Measurements from ENCODE around the gene DMGDH. TPM values are rescaled to one million over a fixed set of nuclear protein-coding genes. Genes with fewer than 3 reads are reported as not detected.

DMGDH gene
- total RNA-seq, 2 experiments from 2014 or later = 0.50 TPM; not detected in 1

DNA sequence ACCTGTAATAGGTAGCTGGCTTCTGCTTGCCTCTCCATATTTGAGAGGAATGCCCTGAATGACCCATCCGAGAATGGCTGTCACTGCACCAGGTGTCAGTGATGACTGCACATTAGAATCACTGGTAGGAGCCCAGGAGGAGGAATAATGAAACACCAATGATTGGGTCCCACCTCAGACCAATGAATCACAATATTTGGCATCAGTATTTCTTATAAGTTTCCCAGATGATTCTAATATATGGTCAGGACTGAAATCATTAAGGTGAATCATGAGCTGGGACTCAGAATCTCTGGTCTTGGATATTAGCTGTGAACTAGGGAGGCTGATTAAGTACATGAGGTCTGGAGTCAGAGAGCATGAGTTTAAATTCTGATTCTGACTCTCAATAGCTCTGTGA, 107.7 kb downstream of the DMGDH start:
- Mint-ChIP-seq H3K27me3 (no peaks in the 10 kb centered on the region), H3K36me3 (ENCODE audit: low read depth) (peaks cover 25% of the 10 kb centered on the region), H3K27ac (no peak overlapping the region), H3K9me3 (no peaks in the 10 kb centered on the region), H3K4me3 (no peak overlapping the region), H3K4me1 (ENCODE audit: low read depth) (no peaks in the 10 kb centered on the region)
- no peaks in the 10 kb centered on the region for H3K9me3 ChIP-seq (ENCODE audit: control insufficient read depth in 1 of 2, insufficient read depth in 1 of 2, low read length in 2 of 2)
- CTCF ChIA-PET = no interaction called here
- ATAC-seq (ENCODE audit: poor library complexity) (no peak), DNase-seq (no peak)
- intact Hi-C loops (cut with DNase I, micrococcal nuclease) = loop anchor here in 1 of 2 experiments (5.0 kb wide), 1 partner anchor 639 kb away; no protein-coding TSS in a partner anchor
- TF ChIP-seq, protein P1, sequence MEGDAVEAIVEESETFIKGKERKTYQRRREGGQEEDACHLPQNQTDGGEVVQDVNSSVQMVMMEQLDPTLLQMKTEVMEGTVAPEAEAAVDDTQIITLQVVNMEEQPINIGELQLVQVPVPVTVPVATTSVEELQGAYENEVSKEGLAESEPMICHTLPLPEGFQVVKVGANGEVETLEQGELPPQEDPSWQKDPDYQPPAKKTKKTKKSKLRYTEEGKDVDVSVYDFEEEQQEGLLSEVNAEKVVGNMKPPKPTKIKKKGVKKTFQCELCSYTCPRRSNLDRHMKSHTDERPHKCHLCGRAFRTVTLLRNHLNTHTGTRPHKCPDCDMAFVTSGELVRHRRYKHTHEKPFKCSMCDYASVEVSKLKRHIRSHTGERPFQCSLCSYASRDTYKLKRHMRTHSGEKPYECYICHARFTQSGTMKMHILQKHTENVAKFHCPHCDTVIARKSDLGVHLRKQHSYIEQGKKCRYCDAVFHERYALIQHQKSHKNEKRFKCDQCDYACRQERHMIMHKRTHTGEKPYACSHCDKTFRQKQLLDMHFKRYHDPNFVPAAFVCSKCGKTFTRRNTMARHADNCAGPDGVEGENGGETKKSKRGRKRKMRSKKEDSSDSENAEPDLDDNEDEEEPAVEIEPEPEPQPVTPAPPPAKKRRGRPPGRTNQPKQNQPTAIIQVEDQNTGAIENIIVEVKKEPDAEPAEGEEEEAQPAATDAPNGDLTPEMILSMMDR (IDR thresholded peaks at IDR 0.05) = no peak
- H3K4me1 ChIP-seq (ENCODE audit: insufficient read depth, low read length) = no peaks in the 10 kb centered on the region
- peaks cover 20% of the 10 kb centered on the region for H3K36me3 ChIP-seq (ENCODE audit: insufficient read depth, low read length)
- POLR2A ChIA-PET = no interaction called here
- H3K27ac ChIP-seq (ENCODE audit: low read depth in 1 of 2, low read length in 2 of 2) = no peak overlapping the region
- no peak overlapping the region for H3K4me3 ChIP-seq (ENCODE audit: low read length)
- H3K27me3 ChIP-seq (ENCODE audit: control insufficient read depth in 1 of 2, insufficient read depth in 2 of 2, low read length in 2 of 2) = no peaks in the 10 kb centered on the region

DNA sequence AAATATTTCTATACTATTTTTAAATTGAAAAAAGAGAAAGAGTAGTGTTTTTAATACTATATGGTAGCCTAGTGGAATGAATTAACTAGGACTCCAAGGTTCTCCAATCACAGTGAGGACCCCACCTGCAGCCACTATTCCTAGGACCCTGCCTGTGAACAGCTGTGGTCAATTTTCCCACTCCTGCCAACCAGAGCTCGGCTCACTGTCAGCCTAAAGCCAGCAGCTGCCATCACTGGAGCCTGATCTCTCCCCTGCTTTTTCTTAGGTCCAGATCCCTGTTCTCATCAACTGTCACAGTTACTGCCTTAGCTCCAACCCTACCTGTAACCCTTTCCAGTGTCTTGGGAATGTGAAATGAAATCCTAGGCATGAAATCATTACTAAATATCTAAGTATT, 109.7 kb downstream of the DMGDH start:
- no peaks in the 10 kb centered on the region for H3K4me1 ChIP-seq (ENCODE audit: insufficient read depth, low read length)
- no peaks in the 10 kb centered on the region for H3K27me3 Mint-ChIP-seq
- no peak overlapping the region for H3K4me3 Mint-ChIP-seq
- DNase-seq (no peak), ATAC-seq (ENCODE audit: poor library complexity) (no peak)
- no peaks in the 10 kb centered on the region for H3K9me3 Mint-ChIP-seq
- ChIA-PET CTCF (no interaction called here), POLR2A (interaction anchor here (0.6 kb wide), 1 partner anchor 9 kb away, joined by 3 read pairs; no protein-coding TSS in a partner anchor)
- H3K36me3 ChIP-seq (ENCODE audit: insufficient read depth, low read length) = peaks cover 20% of the 10 kb centered on the region
- H3K4me1 Mint-ChIP-seq (ENCODE audit: low read depth) = no peaks in the 10 kb centered on the region
- H3K9me3 ChIP-seq (ENCODE audit: control insufficient read depth in 1 of 2, insufficient read depth in 1 of 2, low read length in 2 of 2) = no peaks in the 10 kb centered on the region
- no peak overlapping the region for H3K4me3 ChIP-seq (ENCODE audit: low read length)
- TF ChIP-seq, protein P1 (IDR thresholded peaks at IDR 0.05) = no peak
- H3K27ac Mint-ChIP-seq = no peak overlapping the region
- intact Hi-C loops (cut with DNase I, micrococcal nuclease) = loop anchor here in 1 of 2 experiments (5.0 kb wide), 1 partner anchor 637 kb away; no protein-coding TSS in a partner anchor
- H3K27ac ChIP-seq (ENCODE audit: low read depth in 1 of 2, low read length in 2 of 2) = no peak overlapping the region
- peaks cover 32% of the 10 kb centered on the region for H3K36me3 Mint-ChIP-seq (ENCODE audit: low read depth)
- H3K27me3 ChIP-seq (ENCODE audit: control insufficient read depth in 1 of 2, insufficient read depth in 2 of 2, low read length in 2 of 2) = no peaks in the 10 kb centered on the region

DNA sequence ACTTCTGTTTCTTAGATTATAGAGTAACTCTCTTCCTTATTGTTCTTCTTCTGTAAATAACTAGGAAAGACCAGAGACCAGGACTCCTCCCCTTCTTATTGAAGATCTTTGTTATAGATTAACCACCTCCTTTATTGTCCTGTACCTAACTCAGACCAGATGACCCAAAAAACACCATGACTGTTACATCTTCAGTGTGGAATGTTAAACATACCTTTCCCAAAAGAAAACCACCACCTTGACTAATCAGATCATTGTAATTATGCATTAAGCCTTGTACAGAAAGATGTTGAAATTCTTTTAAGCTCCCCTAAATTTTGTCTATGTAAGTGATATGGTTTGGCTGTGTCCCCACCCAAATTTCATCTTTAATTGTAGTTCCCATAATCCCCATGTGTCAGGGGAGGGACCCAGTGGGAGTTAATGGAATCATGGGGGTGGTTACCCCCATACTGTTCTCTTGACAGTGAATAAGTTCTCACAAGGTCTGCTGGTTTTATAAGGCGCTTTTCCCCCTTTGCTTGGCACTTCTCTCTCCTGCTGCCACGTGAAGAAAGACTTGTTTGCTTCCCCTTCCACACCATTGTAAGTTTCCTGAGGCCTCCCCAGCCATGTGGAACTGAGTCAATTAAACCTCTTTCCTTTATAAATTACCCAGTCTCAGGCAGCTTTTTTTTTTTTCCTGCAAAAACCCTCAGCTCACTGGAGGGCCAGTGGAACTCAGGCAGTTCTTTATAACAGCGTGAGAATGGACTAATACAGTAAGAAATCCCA, 110.6 kb downstream of the DMGDH start:
- Mint-ChIP-seq H3K27me3 (no peaks in the 10 kb centered on the region), H3K4me1 (ENCODE audit: low read depth) (no peaks in the 10 kb centered on the region), H3K36me3 (ENCODE audit: low read depth) (peaks cover 26% of the 10 kb centered on the region), H3K4me3 (no peak overlapping the region), H3K27ac (no peak overlapping the region), H3K9me3 (no peaks in the 10 kb centered on the region)
- no peak overlapping the region for H3K4me3 ChIP-seq (ENCODE audit: low read length)
- no peak for DNase-seq
- H3K27ac ChIP-seq (ENCODE audit: low read depth in 1 of 2, low read length in 2 of 2) = no peak overlapping the region
- ChIA-PET POLR2A (no interaction called here), CTCF (no interaction called here)
- ATAC-seq (ENCODE audit: poor library complexity) = no peak
- no peaks in the 10 kb centered on the region for H3K9me3 ChIP-seq (ENCODE audit: control insufficient read depth in 1 of 2, insufficient read depth in 1 of 2, low read length in 2 of 2)
- TF ChIP-seq, protein P1 (IDR thresholded peaks at IDR 0.05) = no peak
- H3K36me3 ChIP-seq (ENCODE audit: insufficient read depth, low read length) = peaks cover 13% of the 10 kb centered on the region
- H3K4me1 ChIP-seq (ENCODE audit: insufficient read depth, low read length) = no peaks in the 10 kb centered on the region
- no peaks in the 10 kb centered on the region for H3K27me3 ChIP-seq (ENCODE audit: control insufficient read depth in 1 of 2, insufficient read depth in 2 of 2, low read length in 2 of 2)
- intact Hi-C loops (cut with DNase I, micrococcal nuclease) = no loop called here

Measured in CD4-positive, alpha-beta T cell (primary cell).